GM18507 (cell line): ENCODE data around the gene CALCR.
A peak's percentile ranks its signal among the peaks of the same experiment; 100 is the strongest.
"Not testable (repeated sequence)": the region's sequence is repeated elsewhere in the genome, so short reads cannot be mapped to it uniquely, and the experiment has no call there.

Experiments used
- DNase-seq: peaks from one replicate; pipeline ENCODE4 v3.0.0; 2011; ENCODE audit warnings: low read depth; ENCODE audit not compliant: insufficient read length; ENCODE audit errors: extremely low spot score
- FAIRE-seq: peaks from 2 replicates; lab custom pipeline; 2011; peaks lifted over from hg19 to GRCh38; lab: Jason Lieb, UNC

Gene CALCR

DNA sequence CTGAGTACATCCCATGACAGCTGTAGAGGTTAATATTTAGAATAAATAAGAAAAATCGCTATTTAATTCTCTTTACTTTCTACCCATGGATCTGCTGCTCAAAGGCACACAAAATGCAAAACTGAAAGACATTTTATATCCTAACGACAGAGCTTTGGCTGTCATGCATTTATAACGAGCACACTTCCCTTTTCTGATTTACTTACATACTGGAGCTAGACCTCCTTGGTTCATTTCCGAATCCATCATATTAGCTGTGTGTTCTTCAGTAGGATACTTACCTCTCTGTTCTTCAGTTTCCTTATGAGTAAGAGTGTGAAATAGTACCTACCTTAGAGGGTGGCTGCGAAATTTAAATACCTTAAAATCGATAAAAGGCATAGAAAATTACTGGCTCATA, 10.9 kb downstream of the CALCR start:
- no peak for FAIRE-seq

DNA sequence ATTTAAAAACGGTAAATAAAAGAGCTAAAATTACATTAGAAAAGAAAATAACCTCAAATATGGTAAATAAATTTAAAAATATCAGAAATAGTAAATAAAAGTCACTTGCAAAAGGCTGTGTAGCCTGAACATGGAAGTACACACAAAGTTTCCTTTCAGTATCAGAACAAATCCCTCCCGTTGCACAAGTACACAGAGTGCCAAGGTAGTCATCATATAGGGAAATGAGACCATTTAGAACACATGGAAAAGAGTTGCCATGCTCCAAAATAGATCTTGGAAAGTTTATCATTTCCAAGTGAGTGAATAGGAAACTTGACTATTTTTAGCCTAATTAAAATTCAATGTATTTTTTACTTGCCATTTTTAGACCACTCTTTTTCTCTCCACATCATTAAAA, 11.6 kb downstream of the CALCR start:
- no peak for FAIRE-seq

More for the DNA sequence above, 10.9 kb downstream of the CALCR start:
- no peak for DNase-seq

DNA sequence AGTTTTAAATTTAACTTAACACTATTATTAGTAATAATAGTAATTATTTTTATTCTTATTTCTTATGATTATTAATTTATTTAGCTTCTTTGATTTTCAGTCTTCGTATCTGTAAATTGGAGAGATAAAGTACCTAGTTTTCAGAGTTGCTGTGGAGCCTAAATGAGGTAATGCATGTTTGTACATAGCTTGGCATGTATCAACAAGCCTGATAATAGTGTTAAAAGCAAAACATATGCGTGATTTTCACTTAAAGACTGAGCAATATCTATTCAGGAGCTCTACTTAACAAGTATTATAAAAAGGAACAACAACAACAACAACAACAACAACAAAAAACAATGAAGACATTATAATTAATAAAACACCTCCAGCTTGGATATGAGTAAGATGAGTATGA, 12.4 kb downstream of the CALCR start:
- FAIRE-seq, result no peak
- no peak for DNase-seq

More for the DNA sequence above, 11.6 kb downstream of the CALCR start:
- no peak for DNase-seq

DNA sequence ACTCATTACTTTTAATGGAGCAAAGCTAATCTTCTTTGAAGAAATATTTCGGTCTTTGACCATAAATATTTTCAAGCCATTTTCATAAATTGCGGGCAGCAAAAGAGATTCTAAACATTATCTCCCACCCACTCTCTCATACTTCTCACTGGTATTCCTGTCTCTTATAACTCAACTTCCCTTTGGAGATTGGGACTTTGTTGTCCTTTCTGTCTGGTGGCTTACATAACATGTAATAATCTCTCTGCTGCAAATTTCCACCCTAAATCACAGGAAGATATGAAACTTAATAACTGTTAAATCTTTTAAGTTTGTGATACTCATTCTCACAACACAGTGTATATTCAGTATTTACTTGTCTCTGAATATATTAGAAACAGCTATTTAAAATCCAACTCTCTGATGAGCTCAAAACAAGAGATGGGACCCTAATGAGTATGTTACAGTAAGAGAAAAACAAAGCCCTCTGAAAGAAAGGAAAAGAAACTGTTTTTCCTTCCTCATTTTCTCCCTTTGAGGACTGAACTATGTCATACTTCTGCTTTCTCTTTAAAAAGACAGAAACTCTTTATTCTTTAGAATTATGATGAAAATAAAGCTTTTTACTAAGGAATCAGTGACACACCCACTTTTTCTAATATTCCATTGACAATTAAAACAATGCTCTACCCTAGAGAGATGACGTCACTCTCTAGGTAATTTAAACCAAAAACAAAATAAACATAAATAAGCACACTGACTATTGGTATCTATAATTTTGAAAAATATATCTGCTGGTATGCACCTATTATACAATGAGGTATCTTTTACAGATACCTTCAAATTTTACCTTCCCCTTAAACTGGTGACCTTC, 14.7 kb downstream of the CALCR start:
- DNase-seq, result no peak
- no peak for FAIRE-seq

DNA sequence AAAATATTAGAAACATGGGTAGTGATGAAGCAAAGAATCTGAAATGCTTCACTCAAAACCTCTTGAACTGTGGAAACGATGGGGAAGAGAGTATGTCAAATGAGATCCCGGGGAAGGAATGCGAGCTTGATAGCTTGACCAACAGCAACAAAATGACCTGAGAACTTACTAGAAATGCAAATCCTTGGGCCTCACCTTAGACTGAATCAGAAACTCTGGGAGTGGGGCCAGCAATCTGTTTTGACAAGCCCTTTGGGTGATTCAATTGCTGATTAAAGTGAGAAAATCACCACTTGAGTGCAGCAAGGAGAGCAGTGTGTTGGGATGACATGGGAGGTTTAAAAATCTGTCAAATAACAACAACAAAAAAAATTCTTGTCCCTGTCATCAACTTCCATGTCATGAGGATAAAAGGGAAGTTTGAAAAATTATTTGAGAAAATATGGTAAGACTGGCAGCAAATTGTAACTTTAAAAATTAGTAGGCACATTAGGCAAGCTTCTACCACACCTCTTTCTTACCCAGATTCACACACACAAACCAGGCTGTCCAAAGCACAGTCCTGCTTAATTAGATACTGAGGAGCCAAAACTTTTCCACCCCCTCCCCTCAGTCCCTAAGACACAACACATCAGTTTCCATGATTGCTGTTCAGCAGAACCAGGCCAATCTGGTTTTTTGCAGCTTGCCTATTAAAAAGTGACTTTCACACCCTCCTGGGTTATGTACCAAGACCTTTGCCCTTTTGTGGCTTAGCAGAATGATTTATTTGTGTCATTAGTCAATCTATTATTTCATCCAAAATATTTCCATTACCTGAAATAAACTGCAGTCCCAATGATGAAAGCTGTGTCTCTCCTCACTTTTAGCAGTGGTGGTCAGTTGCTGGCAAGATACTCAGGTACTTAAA, 15.6 kb downstream of the CALCR start:
- FAIRE-seq, result no peak
- DNase-seq, result no peak

DNA sequence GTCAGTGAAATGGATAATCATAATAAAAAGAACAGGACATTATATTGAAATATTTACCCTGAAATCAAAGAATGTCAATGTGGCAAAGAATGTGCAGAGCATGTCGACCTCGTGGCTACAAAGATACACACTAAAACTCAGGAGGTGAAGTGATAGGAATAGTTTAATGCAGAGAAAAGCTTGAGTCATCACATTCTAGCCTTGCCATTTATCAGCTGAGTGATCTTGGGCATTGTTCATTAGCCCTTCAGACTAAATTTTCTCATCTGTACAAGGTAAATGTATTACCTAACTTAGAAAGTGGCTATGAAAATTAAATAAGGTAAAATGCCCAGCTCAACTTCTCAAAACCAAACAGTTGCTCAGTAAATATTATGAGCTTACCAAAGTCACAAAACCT, 22.6 kb downstream of the CALCR start:
- DNase-seq (no peak), FAIRE-seq (no peak)

DNA sequence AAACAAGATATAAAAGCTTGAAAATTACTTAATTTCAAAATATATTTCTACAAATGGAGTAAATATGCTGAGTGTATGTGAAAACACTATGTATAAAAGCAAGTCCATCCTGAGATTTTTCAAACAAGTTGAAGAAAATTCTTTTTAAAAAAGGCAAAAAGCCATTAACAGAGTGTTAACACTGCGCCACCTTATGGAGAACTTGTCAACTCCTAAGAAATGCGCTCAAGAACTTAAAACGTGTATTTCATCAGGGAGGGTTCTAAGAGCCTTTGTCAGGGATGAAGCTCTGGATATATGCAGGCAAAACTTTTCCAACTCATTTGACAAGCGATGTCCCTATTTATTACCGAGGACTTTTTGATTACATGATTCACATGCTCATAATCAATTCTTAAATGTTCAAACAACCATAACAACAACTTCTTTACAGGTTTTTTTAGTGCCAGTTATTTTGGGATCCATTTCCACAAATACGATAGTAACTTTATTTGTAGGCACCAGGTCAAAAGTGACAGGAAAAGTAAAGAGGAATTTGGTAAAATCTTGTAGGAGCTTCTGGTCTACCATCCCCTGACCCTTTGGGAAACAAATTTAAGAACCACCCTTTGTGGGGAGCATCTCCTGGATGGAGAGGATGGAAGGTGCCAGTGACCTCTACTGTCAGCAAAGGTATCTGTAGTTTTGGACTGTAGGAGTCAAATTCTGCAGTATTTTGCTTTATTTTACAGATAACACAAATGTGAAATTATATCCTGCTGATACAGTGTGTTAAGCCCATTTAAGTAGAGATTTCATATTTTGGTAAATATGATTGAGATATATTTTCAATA, 23.2 kb downstream of the CALCR start:
- FAIRE-seq, result peak; percentile 35

DNA sequence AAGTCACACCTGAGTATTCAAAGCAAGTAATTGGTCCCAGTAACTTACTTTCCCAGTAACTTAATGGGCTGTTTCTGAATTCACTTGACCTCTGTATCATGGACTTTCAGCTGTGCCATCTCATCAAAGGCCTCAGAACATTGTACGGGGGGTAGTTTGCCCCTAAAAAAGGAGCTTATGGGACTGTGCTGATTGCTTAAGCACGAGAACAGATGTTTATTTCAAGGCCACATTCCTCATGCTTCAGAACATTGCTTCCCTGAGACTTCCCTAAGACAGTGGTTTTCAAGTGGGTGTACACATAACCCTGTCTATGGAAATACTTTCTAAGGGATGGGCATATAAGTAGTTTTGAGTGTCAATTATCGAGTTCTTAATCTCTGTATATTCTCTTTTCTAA, 26.8 kb downstream of the CALCR start:
- FAIRE-seq (no peak), DNase-seq (no peak)

More for the DNA sequence above, 23.2 kb downstream of the CALCR start:
- no peak for DNase-seq

DNA sequence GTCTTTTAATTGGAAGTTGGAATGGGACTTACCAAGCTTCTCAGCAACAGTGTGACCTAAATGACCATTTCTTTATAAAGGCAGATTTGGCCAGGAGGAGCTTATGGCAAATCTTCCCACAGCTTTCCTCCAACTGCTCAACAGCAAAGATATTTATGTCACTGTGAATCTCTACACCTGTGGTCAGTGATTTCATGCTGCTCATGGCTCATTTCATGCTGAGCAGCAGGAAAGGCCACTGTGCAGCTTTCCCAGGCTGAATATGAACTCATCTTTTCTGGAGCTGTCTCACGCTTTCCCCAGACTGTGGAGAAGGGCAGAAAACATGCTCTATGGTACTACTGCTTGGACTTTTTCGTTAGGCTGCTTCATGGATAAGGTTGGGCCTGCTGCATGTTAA, 29.8 kb downstream of the CALCR start:
- no peak for DNase-seq
- FAIRE-seq, result no peak

DNA sequence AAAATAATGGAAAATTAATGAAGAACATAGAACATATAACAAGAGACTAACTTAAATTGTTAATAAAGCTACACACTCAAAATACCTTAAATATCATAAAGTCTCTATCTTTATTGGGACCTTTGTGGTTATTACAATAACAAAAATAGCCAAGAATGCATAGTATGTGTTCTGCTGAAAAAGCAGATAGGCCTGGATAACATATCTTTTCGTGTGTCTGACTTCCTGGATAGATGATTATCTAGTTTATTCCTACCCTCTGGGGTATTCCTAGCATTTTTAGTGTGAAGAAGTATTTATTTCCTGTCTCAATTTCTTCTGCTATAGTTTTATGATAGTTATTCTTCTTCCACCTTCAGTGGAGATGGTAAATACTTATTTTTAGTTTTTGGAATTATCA, 36.5 kb downstream of the CALCR start:
- FAIRE-seq (no peak), DNase-seq (no peak)

DNA sequence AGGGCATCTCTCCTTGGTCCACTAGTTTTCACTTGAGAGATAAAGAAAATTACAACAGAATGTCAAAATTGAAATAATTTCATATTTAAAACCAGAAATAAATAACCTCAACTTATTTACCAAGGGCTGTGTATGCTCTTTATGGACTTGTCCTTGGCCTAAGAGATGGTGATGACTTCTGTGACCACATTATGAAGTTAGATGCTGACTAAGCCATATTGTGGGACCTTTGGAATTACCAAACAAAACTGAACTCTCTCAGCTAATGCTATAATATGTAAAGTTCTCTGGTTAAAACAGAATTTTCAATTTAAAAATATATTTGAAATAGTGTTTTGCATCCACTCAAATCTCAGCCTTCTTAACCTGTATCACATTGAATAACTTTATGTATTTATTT, 38.9 kb downstream of the CALCR start:
- no peak for FAIRE-seq
- DNase-seq, result no peak

DNA sequence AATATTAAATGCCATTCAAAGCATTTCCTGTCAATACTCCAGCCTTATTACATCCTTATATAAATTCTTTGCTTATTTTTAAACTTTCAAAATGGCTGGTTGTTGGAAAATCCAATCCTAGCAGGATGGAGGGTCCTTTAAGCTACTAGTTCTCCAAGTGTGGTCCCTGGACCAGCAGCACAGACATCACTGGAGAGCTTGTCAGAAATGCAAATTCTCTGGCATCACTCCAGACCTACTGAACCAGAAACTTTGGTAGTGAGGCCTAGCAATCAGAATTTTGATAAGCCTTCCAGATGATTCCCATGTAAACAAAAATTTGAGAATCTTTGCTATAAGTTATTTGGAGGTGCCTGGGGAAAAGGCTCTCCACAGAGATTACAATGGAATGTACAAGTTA, 43.8 kb downstream of the CALCR start:
- FAIRE-seq, result no peak
- no peak for DNase-seq

DNA sequence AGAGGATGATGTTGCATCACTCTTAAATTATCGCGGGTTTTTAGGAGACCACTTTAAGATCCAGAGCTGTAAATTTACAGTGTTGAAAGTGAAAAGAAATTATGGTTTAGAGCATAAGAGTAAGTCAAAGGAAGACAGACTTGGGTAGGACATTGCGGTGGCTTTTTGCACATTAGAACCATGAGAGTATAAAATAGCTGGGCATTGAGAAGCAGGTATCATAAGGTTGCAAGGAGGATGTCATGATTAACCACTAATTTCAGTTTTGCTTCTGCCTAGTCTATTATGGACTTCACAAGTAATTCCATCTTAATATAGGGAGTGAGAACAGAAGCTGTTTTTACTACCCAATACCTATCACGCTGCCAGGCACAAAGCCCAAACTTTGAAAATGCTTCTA, 57.7 kb downstream of the CALCR start:
- FAIRE-seq (no peak), DNase-seq (no peak)

DNA sequence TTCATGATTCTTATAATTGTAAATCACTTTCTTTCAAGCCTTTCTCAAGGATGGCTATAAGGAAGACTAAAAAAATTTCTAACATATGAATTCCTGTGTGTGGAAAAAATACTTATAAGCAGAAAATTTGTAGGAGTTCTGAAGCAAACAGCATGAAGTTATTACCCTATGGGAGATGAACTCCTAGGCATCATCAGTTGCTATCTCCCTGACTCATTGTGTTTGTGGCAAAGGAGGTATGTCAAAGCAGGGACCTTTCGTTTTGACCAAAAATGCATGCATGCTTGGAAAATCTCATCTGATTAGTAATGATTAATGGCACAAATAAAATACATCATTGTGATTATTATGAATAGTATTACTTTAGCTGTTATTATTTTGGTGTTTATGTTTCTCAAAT, 59.4 kb downstream of the CALCR start:
- no peak for DNase-seq
- FAIRE-seq, result no peak

DNA sequence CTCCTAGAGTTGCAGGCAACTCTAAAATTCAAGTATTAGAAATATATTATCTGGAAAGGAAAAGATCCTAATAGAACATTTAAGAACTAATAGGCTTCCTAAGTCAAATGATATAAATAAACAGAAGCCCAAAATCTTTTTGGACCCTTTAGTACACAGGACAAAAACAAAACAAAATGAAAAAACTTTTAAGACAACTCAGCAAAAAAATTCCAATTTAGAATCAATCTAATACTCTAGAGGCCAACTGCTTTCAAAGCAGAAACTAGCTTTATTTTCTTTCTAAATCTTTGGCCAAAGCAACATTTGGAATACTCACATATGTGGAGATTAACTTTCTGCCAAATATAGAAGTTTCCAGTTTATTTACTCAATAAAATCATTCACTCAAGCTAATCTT, 65.2 kb downstream of the CALCR start:
- DNase-seq, result no peak
- no peak for FAIRE-seq

DNA sequence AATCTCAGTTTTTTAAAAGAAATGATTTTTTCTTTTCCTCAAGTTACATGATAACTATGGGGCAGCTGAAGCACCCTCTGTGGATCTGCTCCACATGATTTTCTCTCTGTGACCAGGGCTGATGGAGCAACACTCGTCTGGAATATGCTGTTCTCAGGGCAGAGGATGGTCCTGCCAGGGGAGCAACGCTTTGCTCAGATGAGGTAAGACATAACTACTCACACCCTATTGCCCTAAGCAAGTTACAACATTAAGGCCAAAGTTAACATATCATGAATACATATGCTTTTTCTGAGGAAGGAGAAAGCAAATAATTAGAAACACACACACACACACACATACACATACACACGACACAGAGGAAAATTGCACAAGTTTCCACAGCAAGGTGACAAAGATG, 71.4 kb downstream of the CALCR start:
- no peak for DNase-seq
- no peak for FAIRE-seq

DNA sequence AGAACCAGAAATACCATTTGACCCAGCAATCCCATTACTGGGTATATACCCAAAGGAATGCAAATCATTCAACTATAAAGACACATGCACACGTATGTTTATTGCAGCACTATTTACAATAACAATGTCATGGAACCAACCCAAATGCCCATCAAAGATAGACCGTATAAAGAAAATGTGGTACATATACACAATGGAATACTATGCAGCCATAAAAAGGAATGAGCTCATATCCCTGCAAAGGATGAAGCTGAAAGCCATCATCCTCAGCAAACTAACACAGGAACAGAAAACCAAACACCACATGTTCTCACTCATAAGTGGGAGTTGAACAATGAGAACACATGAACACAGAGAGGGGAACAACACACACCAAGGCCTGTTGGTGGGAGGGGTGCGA, 82.7 kb downstream of the CALCR start:
- not testable (repeated sequence) for DNase-seq, FAIRE-seq

DNA sequence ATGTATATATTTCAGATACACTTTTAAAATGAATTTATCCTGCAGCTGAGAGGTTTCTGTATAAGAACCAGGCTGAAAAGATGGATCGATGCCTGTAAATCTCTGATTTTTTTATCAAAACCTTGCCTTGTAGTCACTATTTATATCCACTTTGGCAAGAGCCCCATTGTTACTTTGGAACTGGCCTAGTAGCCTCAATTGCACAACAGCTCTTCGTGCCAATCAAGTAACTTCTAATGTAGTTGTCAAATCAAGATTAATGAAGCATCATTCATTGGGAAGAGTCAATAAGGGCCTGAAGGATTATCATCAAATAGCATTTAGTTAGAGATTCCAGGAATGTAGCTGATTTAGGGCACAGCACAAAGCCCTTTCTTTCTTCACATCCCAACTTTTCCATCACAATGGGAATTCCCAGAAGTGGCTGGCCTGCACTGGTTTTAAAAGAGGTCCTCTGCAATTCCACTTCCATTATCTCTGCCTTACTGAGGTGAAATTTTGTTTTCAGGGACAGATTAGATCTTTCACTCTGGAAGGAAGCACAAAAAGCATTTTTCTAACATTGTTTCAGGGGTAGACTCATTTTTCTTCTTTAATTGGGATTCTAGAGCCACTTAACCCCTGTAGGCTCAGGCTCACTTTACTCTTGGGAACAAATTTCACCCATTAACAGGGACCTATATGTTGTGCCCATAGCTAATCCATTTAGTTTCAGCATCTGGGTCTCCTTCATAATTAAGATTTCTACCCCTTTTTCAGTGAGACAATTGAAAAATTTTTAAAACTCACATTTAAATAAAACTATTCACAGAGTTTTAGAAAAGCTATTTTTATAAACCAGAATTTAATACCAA, 97.8 kb downstream of the CALCR start:
- no peak for DNase-seq
- FAIRE-seq, result no peak

DNA sequence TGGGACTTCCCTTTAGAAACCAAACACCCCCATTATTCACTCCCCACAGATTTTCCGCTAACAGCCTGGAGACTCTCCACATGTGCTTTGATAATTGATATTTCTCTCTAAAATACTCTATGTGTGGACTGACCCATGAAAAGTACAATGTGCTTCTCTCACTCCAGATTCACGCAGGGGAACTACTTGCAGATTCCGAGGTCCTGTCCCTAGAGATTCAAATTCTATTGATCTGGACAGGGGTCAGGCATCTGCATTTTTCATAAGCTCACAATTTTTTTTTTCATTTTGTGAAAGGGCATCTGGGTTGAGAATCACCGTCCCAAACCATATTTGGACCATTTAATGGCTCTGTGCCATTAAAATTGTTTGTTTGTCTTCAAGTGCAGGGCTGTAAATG, 98.7 kb downstream of the CALCR start:
- DNase-seq, result no peak
- no peak for FAIRE-seq
